HCT116 (cell line): ENCODE results near the gene SPX. TPM values are rescaled to one million over a fixed set of nuclear protein-coding genes. Genes with fewer than 3 reads are reported as not detected.

ENCODE experiments used
- ATAC-seq: fragments of 200-7000 bp; cut with Tn5 transposase; 2 replicates; pipeline ENCODE4 v1.9.1; 2020; ENCODE audit warnings: mild to moderate bottlenecking, moderate library complexity
- BruUV-seq: library from RNA; stranded (reverse); fragments of 400-500 nt; replicated peaks from 2 replicates; lab custom pipeline; 2021; lab: Mats Ljungman, UMichigan
- CTCF ChIA-PET: fragments of 300-600 bp; sonication (Branson Sonifier 250); formaldehyde crosslinking; loops from one replicate; lab custom pipeline; 2021; ENCODE audit warnings: antibody characterized with exemption; lab: Charles Lee
- POLR2A ChIA-PET: fragments of 300-600, 350-600 bp; sonication (Branson Sonifier 250); formaldehyde crosslinking; loops from one replicate; lab custom pipeline; 2021; ENCODE audit warnings: antibody characterized with exemption; lab: Charles Lee
- RAD21 ChIA-PET, 2 experiments: fragments of 300-600 bp; sonication (Branson Sonifier 250); formaldehyde crosslinking; loops; one replicate each; lab custom pipeline; 2023; ENCODE audit warnings: low total read pairs in 2 of 2; ENCODE audit not compliant: uncharacterized antibody in 2 of 2, unreplicated experiment in 2 of 2, low non-redundant PET in 1 of 2; lab: Charles Lee
- DNase-seq: peaks from one replicate; pipeline ENCODE4 v3.0.0-alpha.2; 2010; ENCODE audit warnings: low read depth, low spot score
- H2AFZ ChIP-seq: fragments of 200-600 bp; shearing (Covaris generic), sonication (generic); 2 replicates; pipeline ENCODE4 v1.6.1; 2017; ENCODE audit warnings: low read depth, mixed run types, mixed read lengths, antibody characterized with exemption, low read length; ENCODE audit not compliant: poor library complexity, severe bottlenecking
- H3K27ac ChIP-seq: 2 replicates; pipeline ENCODE4 v1.5.1; 2012; ENCODE audit warnings: low read depth, low read length
- H3K27me3 ChIP-seq: fragments of 200-600 bp; sonication (generic); 2 replicates; pipeline ENCODE4 v1.6.1; 2016; ENCODE audit warnings: mixed run types, low read length, mixed read lengths; ENCODE audit not compliant: insufficient read depth
- H3K36me3 ChIP-seq, 2 experiments: fragments of 200-500 bp in 1 of 2; fragments of 200-600 bp in 1 of 2; sonication (Bioruptor generic) in 1 of 2; sonication (generic) in 1 of 2; 2 replicates each; pipeline versions ENCODE4 v1.5.1 to v1.6.1; 2014 to 2016; ENCODE audit warnings: low read length in 2 of 2, inconsistent platforms in 1 of 2, mixed read lengths in 1 of 2, mixed run types in 1 of 2; ENCODE audit not compliant: insufficient read depth in 2 of 2, control insufficient read depth in 1 of 2
- H3K4me1 ChIP-seq, 2 experiments: fragments of 200-600 bp in 1 of 2; sonication (generic) in 1 of 2; 2 replicates each; pipeline versions ENCODE4 v1.5.1 to v1.6.1; 2012 to 2017; ENCODE audit warnings: low read length in 2 of 2, inconsistent platforms in 1 of 2, mild to moderate bottlenecking in 1 of 2, mixed read lengths in 1 of 2, mixed run types in 1 of 2, moderate library complexity in 1 of 2; ENCODE audit not compliant: insufficient read depth in 2 of 2, control insufficient read depth in 1 of 2
- H3K4me2 ChIP-seq: fragments of 200-600 bp; sonication (generic); 2 replicates; pipeline ENCODE4 v1.6.1; 2017; ENCODE audit warnings: mixed run types, low read length, mixed read lengths
- H3K4me3 ChIP-seq, 2 experiments: fragments of 200-600 bp in 1 of 2; sonication (generic) in 1 of 2; replicated peaks in 1 of 2; 2 replicates each; pipeline ENCODE4 v1.5.1; 2011 to 2016; ENCODE audit warnings: low read length in 2 of 2, control low read depth in 1 of 2, low read depth in 1 of 2, mild to moderate bottlenecking in 1 of 2, mixed read lengths in 1 of 2, mixed run types in 1 of 2
- H3K79me2 ChIP-seq: fragments of 200-600 bp; sonication (generic); 2 replicates; pipeline ENCODE4 v1.6.1; 2017; ENCODE audit warnings: mild to moderate bottlenecking, mixed run types, low read length, moderate library complexity, mixed read lengths; ENCODE audit not compliant: insufficient read depth
- H3K9ac ChIP-seq: fragments of 200-600 bp; sonication (generic); 2 replicates; pipeline ENCODE4 v1.6.1; 2016; ENCODE audit warnings: low read length, mixed read lengths
- H3K9me2 ChIP-seq: fragments of 200-600 bp; sonication (generic), shearing (Covaris generic); 2 replicates; pipeline ENCODE4 v1.6.1; 2017; ENCODE audit warnings: mixed run types, mild to moderate bottlenecking, moderate library complexity; ENCODE audit not compliant: insufficient read depth
- H3K9me3 ChIP-seq, 2 experiments: fragments of 200-500 bp in 1 of 2; fragments of 200-600 bp in 1 of 2; sonication (Bioruptor generic) in 1 of 2; sonication (generic) in 1 of 2; 2 replicates each; pipeline ENCODE4 v1.6.1; 2014 to 2017; ENCODE audit warnings: low read length in 2 of 2, mixed read lengths in 2 of 2, inconsistent platforms in 1 of 2, low read depth in 1 of 2, mild to moderate bottlenecking in 1 of 2, mixed run types in 1 of 2, moderate library complexity in 1 of 2; ENCODE audit not compliant: control insufficient read depth in 1 of 2, insufficient read depth in 1 of 2
- H4K20me1 ChIP-seq: fragments of 200-600 bp; sonication (generic), shearing (Covaris generic); 2 replicates; pipeline ENCODE4 v1.6.1; 2017; ENCODE audit warnings: mixed run types, mild to moderate bottlenecking, moderate library complexity; ENCODE audit not compliant: insufficient read depth
- EGR1 ChIP-seq: IDR thresholded peaks from 2 replicates; pipeline ENCODE4 v1.6.1; 2012; ENCODE audit warnings: low read depth
- POLR2A ChIP-seq: IDR thresholded peaks from 2 replicates; pipeline ENCODE4 v1.7.0; 2011; ENCODE audit warnings: borderline replicate concordance; ENCODE audit not compliant: insufficient read depth, insufficient read length; ENCODE audit errors: extremely low read depth
- RAD21 ChIP-seq: IDR thresholded peaks from 2 replicates; pipeline ENCODE4 v1.6.1; 2012; ENCODE audit warnings: low read depth, mild to moderate bottlenecking
- SP1 ChIP-seq: IDR thresholded peaks from 2 replicates; pipeline ENCODE4 v1.6.1; 2012; ENCODE audit warnings: low read depth
- TCF7L2 ChIP-seq: IDR thresholded peaks from 2 replicates; pipeline ENCODE4 v1.7.0; 2011; ENCODE audit warnings: borderline replicate concordance, inconsistent platforms; ENCODE audit not compliant: insufficient read depth, insufficient read length; ENCODE audit errors: extremely low read depth
- YY1 ChIP-seq: IDR thresholded peaks from 2 replicates; pipeline ENCODE4 v1.6.1; 2011; ENCODE audit warnings: low read length, low read depth, moderate library complexity, mild to moderate bottlenecking; ENCODE audit not compliant: insufficient replicate concordance; ENCODE audit errors: extremely low read depth
- intact Hi-C: fragments of 100-400 bp; cut with micrococcal nuclease; formaldehyde crosslinking; loops from 2 replicates; pipeline ENCODE4 v1.10.0; 2022
- total RNA-seq: library from RNA; stranded (reverse); gene quantifications from one replicate; pipeline ENCODE4 v1.2.1, GENCODE V29; 2021; ENCODE audit not compliant: unreplicated experiment
- TF ChIP-seq, protein P1 (sequence below): IDR thresholded peaks from 2 replicates; pipeline ENCODE4 v1.6.1; 2011; ENCODE audit warnings: mild to moderate bottlenecking, low read length, moderate library complexity; ENCODE audit not compliant: insufficient replicate concordance; ENCODE audit errors: extremely low read depth
- TF ChIP-seq, protein P2 (sequence below): IDR thresholded peaks from 2 replicates; pipeline ENCODE4 v1.6.1; 2012
- TF ChIP-seq, protein P3 (sequence below), 3 experiments: fragments of 200-600 bp in 1 of 3; sonication (generic) in 1 of 3; IDR thresholded peaks in 2 of 3; conservative IDR thresholded peaks in 1 of 3; 2 replicates each; pipeline ENCODE4 v1.5.1; 2012 to 2017; ENCODE audit warnings: low read depth in 2 of 3, low read length in 2 of 3, antibody characterized with exemption in 1 of 3, borderline replicate concordance in 1 of 3, control low read depth in 1 of 3, mild to moderate bottlenecking in 1 of 3, mixed read lengths in 1 of 3, mixed run types in 1 of 3, moderate library complexity in 1 of 3; ENCODE audit not compliant: insufficient read depth in 1 of 3
- TF ChIP-seq, protein P4 (sequence below): IDR thresholded peaks from 2 replicates; pipeline ENCODE4 v1.6.1; 2012; ENCODE audit warnings: low read depth

Gene SPX
- total RNA-seq, 1 experiment from 2014 or later: 0.76 TPM

DNA sequence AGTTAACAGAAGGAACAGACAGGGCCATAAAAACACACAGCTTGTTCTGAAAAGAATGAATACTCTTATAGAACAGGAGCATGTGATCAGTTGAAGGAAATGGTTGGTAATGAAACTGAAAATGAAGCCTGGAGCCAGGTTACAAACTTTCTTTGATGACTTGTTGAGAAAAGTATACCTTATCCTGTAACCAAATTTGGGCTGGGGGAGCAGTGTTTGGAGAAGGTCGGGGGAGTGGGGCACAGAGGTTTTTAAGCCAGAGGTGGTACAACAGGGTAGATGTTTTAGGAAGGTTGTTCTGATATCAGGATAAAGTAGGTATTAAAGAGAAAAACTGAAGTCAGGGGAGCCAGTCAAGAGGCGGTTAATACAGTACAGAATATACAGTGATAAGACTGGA is 16.3 kb upstream of the SPX start:
- Histone ChIP-seq H3K27ac (no peak overlapping the region), H3K9ac (no peak overlapping the region), H3K4me2 (no peak overlapping the region), H3K36me3 (peaks cover 0 to 5% of the 10 kb centered on the region in 2 experiments; a peak in 1 of 4 replicates), H3K79me2 (peaks cover 51% of the 10 kb centered on the region), H4K20me1 (no peaks in the 10 kb centered on the region), H3K9me3 (no peaks in the 10 kb centered on the region), H3K9me2 (no peaks in the 10 kb centered on the region), H3K4me1 (no peaks in the 10 kb centered on the region), H2AFZ (no peak overlapping the region), H3K27me3 (no peaks in the 10 kb centered on the region), H3K4me3 (no peak overlapping the region)
- DNase-seq: no peak
- no peak for ATAC-seq
- intact Hi-C loops: no loop called here
- TF ChIP-seq, protein P1, sequence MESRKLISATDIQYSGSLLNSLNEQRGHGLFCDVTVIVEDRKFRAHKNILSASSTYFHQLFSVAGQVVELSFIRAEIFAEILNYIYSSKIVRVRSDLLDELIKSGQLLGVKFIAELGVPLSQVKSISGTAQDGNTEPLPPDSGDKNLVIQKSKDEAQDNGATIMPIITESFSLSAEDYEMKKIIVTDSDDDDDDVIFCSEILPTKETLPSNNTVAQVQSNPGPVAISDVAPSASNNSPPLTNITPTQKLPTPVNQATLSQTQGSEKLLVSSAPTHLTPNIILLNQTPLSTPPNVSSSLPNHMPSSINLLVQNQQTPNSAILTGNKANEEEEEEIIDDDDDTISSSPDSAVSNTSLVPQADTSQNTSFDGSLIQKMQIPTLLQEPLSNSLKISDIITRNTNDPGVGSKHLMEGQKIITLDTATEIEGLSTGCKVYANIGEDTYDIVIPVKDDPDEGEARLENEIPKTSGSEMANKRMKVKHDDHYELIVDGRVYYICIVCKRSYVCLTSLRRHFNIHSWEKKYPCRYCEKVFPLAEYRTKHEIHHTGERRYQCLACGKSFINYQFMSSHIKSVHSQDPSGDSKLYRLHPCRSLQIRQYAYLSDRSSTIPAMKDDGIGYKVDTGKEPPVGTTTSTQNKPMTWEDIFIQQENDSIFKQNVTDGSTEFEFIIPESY: no peak
- TF ChIP-seq, protein P2, sequence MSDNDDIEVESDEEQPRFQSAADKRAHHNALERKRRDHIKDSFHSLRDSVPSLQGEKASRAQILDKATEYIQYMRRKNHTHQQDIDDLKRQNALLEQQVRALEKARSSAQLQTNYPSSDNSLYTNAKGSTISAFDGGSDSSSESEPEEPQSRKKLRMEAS: no peak
- TF ChIP-seq YY1 (no peak), EGR1 (no peak), TCF7L2 (no peak), POLR2A (no peak), SP1 (no peak), RAD21 (no peak)
- TF ChIP-seq, protein P3, sequence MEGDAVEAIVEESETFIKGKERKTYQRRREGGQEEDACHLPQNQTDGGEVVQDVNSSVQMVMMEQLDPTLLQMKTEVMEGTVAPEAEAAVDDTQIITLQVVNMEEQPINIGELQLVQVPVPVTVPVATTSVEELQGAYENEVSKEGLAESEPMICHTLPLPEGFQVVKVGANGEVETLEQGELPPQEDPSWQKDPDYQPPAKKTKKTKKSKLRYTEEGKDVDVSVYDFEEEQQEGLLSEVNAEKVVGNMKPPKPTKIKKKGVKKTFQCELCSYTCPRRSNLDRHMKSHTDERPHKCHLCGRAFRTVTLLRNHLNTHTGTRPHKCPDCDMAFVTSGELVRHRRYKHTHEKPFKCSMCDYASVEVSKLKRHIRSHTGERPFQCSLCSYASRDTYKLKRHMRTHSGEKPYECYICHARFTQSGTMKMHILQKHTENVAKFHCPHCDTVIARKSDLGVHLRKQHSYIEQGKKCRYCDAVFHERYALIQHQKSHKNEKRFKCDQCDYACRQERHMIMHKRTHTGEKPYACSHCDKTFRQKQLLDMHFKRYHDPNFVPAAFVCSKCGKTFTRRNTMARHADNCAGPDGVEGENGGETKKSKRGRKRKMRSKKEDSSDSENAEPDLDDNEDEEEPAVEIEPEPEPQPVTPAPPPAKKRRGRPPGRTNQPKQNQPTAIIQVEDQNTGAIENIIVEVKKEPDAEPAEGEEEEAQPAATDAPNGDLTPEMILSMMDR (IDR thresholded peaks at IDR 0.05 in 2 of 3, conservative IDR thresholded peaks at IDR 0.05 in 1 of 3; ENCODE audit: borderline replicate concordance in 1 of 3, insufficient read depth in 1 of 3, low read depth in 2 of 3, low read length in 2 of 3): no peak
- TF ChIP-seq, protein P4, sequence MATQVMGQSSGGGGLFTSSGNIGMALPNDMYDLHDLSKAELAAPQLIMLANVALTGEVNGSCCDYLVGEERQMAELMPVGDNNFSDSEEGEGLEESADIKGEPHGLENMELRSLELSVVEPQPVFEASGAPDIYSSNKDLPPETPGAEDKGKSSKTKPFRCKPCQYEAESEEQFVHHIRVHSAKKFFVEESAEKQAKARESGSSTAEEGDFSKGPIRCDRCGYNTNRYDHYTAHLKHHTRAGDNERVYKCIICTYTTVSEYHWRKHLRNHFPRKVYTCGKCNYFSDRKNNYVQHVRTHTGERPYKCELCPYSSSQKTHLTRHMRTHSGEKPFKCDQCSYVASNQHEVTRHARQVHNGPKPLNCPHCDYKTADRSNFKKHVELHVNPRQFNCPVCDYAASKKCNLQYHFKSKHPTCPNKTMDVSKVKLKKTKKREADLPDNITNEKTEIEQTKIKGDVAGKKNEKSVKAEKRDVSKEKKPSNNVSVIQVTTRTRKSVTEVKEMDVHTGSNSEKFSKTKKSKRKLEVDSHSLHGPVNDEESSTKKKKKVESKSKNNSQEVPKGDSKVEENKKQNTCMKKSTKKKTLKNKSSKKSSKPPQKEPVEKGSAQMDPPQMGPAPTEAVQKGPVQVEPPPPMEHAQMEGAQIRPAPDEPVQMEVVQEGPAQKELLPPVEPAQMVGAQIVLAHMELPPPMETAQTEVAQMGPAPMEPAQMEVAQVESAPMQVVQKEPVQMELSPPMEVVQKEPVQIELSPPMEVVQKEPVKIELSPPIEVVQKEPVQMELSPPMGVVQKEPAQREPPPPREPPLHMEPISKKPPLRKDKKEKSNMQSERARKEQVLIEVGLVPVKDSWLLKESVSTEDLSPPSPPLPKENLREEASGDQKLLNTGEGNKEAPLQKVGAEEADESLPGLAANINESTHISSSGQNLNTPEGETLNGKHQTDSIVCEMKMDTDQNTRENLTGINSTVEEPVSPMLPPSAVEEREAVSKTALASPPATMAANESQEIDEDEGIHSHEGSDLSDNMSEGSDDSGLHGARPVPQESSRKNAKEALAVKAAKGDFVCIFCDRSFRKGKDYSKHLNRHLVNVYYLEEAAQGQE: no peak
- POLR2A ChIA-PET: no interaction called here
- CTCF ChIA-PET: no interaction called here
- no TSS peak for BruUV-seq
- RAD21 ChIA-PET: no interaction called here
